K562 (cell line): ENCODE data around the gene MAP2K7. TPM values are rescaled to one million over a fixed set of nuclear protein-coding genes. Genes with fewer than 3 reads are reported as not detected.
A peak's percentile ranks its signal among the peaks of the same experiment; 100 is the strongest.

ENCODE experiments used
- AFF4 ChIP-seq: sonication (generic); formaldehyde crosslinking; IDR thresholded peaks from 2 replicates; pipeline ENCODE4 v1.8.0; 2023; ENCODE audit warnings: mild to moderate bottlenecking, missing genetic modification reagents
- CBFA2T3 ChIP-seq: fragments of 450-650 bp; IDR thresholded peaks from 2 replicates; pipeline ENCODE4 v1.6.1; 2017
- E2F5 ChIP-seq: sonication (generic); formaldehyde crosslinking; IDR thresholded peaks from 2 replicates; pipeline ENCODE4 v1.8.0; 2022; ENCODE audit warnings: mild to moderate bottlenecking, missing genetic modification reagents
- EGR1 ChIP-seq: fragments of 450-650 bp; conservative IDR thresholded peaks from 2 replicates; pipeline ENCODE4 v1.6.1; 2017; ENCODE audit warnings: mild to moderate bottlenecking
- EP300 ChIP-seq: IDR thresholded peaks from 2 replicates; pipeline ENCODE4 v1.6.1; 2012; ENCODE audit warnings: low read length, improper control_type of control experiment
- FOXP4 ChIP-seq: sonication (generic); formaldehyde crosslinking; IDR thresholded peaks from 2 replicates; pipeline ENCODE4 v1.8.0; 2022; ENCODE audit warnings: mild to moderate bottlenecking, missing genetic modification reagents, borderline replicate concordance
- GABPA ChIP-seq: fragments of 200-800 bp; sonication (Bioruptor generic); conservative IDR thresholded peaks from 2 replicates; pipeline ENCODE4 v1.6.1; 2016; ENCODE audit warnings: low read depth, missing genetic modification characterization, missing compliant biosample characterization
- MTA2 ChIP-seq: fragments of 450-650 bp; IDR thresholded peaks from 2 replicates; pipeline ENCODE4 v1.6.1; 2016; ENCODE audit warnings: low read depth
- NELFE ChIP-seq: IDR thresholded peaks from 2 replicates; pipeline ENCODE4 v1.6.1; 2011; ENCODE audit warnings: mild to moderate bottlenecking; ENCODE audit not compliant: insufficient read depth, insufficient read length
- RBFOX2 ChIP-seq: fragments of 200-400 bp; formaldehyde crosslinking; IDR thresholded peaks from 2 replicates; pipeline ENCODE4 v1.6.1; 2017; ENCODE audit warnings: low read depth, mild to moderate bottlenecking, low read length, moderate library complexity
- SAFB ChIP-seq: fragments of 200-400 bp; formaldehyde crosslinking; IDR thresholded peaks from 2 replicates; pipeline ENCODE4 v1.6.1; 2017; ENCODE audit warnings: low read depth, low read length, borderline replicate concordance
- SNRNP70 ChIP-seq: fragments of 200-400 bp; formaldehyde crosslinking; optimal IDR thresholded peaks from 2 replicates; pipeline ENCODE3; 2017; ENCODE audit warnings: low read depth, low read length
- TAF15 ChIP-seq: fragments of 200-400 bp; formaldehyde crosslinking; IDR thresholded peaks from 2 replicates; pipeline ENCODE4 v1.6.1; 2017; ENCODE audit warnings: mild to moderate bottlenecking, low read depth, low read length, moderate library complexity
- THAP12 ChIP-seq: fragments of 250-450 bp; sonication (Bioruptor Pico); IDR thresholded peaks from 2 replicates; pipeline ENCODE4 v1.9.0; 2021; ENCODE audit warnings: mild to moderate bottlenecking, inconsistent platforms
- ZNF449 ChIP-seq: fragments of 250-450 bp; sonication (Bioruptor Pico); IDR thresholded peaks from 2 replicates; pipeline ENCODE4 v1.8.0; 2022; ENCODE audit warnings: moderate library complexity, mild to moderate bottlenecking, inconsistent platforms
- ZNF780A ChIP-seq: fragments of 250-450 bp; sonication (Bioruptor Pico); IDR thresholded peaks from 2 replicates; pipeline ENCODE4 v1.5.0; 2021; ENCODE audit warnings: mild to moderate bottlenecking
- polyA plus RNA-seq, 8 experiments: library from polyadenylated mRNA; depleted of rRNA in 4 of 8; stranded (reverse) in 5 of 8; unstranded in 3 of 8; fragments of >200 nt; fragmentation: Nextera tagmentation in 2 of 8; fragmentation: Illumina TruSeq in 1 of 8; extraction: Ambion mirVana in 2 of 8; extraction: Trizol in 1 of 8; gene quantifications; 2 replicates each; pipeline versions ENCODE4 v1.2.1 to v1.2.3, GENCODE V29; 2011 to 2014; ENCODE audit warnings: inconsistent platforms in 1 of 8, missing spikeins in 1 of 8
- total RNA-seq, 7 experiments: library from RNA; depleted of rRNA in 6 of 7; stranded (reverse); fragments of >200 nt in 6 of 7; fragmentation: Illumina TruSeq in 2 of 7; extraction: Trizol in 2 of 7; gene quantifications; 2 replicates each; pipeline versions ENCODE4 v1.2.1 to v1.2.3, GENCODE V29; 2011 to 2021; ENCODE audit warnings: low replicate concordance in 1 of 7

Gene MAP2K7
- total and polyA plus RNA-seq, 9 of the 15 experiments (the other 6 are each of a cell fraction or from before 2014, with no cell fraction given), result 0.51 to 45.8 (median 14.1) TPM

- TF ChIP-seq ZNF449 (CRISPR knock-in tag) (no peak), SNRNP70 (no peak), FOXP4 (0 out of 2 replicates have a peak, but pooled peaks have one; percentile 65), EP300 (no peak), THAP12 (CRISPR knock-in tag) (no peak), SAFB (0 out of 2 replicates have a peak, but pooled peaks have one; percentile 27), GABPA (tag) (peak; percentile 76), TAF15 (no peak), AFF4 (CRISPR knock-in tag) (peak; percentile 74; the same call in 1 of the 2 replicates), ZNF780A (CRISPR knock-in tag) (no peak), NELFE (no peak), EGR1 (peak; percentile 39; the same call in 1 of the 2 replicates), MTA2 (no peak), E2F5 (CRISPR knock-in tag) (no peak), CBFA2T3 (no peak), RBFOX2 (peak; percentile 8; the same call in 1 of the 2 replicates)
Measured at GRCh38 chr19:7904074-7905020, 670 bp downstream of the MAP2K7 start (continued).
